ENCODE results near the gene LGALS4. TPM values are rescaled to one million over a fixed set of nuclear protein-coding genes. Genes with fewer than 3 reads are reported as not detected.
"Not testable (repeated sequence)": the region's sequence is repeated elsewhere in the genome, so short reads cannot be mapped to it uniquely, and the experiment has no call there.

Gene LGALS4
- total RNA-seq, 2 experiments from 2014 or later = 1.0 to 1.1 TPM

DNA sequence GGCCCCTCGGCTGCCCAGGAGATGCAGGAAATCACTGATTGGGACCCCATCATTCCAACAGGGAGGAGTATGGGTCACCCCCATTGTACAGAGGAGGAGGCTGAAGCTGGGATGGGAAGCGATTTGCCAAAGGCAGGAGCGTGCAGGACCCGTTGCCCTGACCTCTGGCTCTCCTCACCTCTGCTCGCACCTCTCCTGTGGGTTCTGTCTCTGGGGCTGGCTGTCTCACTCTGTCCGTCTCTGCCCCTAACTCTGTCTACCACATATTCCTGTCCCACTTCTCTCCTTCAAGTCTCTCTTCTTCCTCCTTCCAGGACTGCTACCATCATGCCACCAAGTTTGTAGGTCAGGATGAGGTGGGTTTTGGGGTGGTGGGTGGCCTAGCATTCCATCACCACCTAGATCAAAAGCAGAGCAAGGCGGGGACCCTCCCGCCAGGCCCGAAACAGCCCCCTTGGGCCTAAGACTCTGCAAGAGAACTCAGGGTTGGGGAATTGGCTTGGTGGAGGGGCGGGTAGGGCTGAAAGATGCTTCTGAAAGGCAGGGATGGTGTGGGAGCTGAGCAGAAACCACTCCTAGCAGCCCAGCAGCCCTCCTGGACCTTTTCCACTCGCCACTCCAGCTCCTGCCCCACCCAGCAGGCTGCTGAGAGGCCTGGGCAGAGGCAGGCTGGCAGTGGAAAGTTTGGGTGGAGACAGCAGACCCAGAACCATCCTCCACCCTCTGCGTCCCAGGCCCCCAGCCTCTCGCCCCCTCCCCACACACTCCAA, 38.4 kb downstream of the LGALS4 start:
- intact Hi-C loops (cut with micrococcal nuclease; ENCODE audit: unreplicated experiment) = no loop called here
- H4K20me1 ChIP-seq (ENCODE audit: insufficient read depth, low read length) = no peaks in the 10 kb centered on the region
- H3K9me3 ChIP-seq (ENCODE audit: low read length) = no peaks in the 10 kb centered on the region
- H3K4me1 ChIP-seq (ENCODE audit: insufficient read depth, low read length, poor library complexity, severe bottlenecking) = no peaks in the 10 kb centered on the region
- POLR2A ChIA-PET = interaction anchor here (0.6 kb wide), 1 partner anchor 12 kb away, joined by 3 read pairs; no protein-coding TSS in a partner anchor
- no peaks in the 10 kb centered on the region for H3K79me2 ChIP-seq (ENCODE audit: insufficient read depth, low read depth, low read length)
- no peak overlapping the region for H2AFZ ChIP-seq (ENCODE audit: low read length)
- no peak overlapping the region for H3K4me2 ChIP-seq (ENCODE audit: low read length)
- DNase-seq (ENCODE audit: low spot score) = no peak
- no TSS peak for BruUV-seq (replicated peaks)
- no peak for TF ChIP-seq EZH2phosphoT487 (IDR thresholded peaks at IDR 0.05; ENCODE audit: borderline replicate concordance, low read depth, low read length)
- TF ChIP-seq, protein P1, sequence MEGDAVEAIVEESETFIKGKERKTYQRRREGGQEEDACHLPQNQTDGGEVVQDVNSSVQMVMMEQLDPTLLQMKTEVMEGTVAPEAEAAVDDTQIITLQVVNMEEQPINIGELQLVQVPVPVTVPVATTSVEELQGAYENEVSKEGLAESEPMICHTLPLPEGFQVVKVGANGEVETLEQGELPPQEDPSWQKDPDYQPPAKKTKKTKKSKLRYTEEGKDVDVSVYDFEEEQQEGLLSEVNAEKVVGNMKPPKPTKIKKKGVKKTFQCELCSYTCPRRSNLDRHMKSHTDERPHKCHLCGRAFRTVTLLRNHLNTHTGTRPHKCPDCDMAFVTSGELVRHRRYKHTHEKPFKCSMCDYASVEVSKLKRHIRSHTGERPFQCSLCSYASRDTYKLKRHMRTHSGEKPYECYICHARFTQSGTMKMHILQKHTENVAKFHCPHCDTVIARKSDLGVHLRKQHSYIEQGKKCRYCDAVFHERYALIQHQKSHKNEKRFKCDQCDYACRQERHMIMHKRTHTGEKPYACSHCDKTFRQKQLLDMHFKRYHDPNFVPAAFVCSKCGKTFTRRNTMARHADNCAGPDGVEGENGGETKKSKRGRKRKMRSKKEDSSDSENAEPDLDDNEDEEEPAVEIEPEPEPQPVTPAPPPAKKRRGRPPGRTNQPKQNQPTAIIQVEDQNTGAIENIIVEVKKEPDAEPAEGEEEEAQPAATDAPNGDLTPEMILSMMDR (conservative IDR thresholded peaks at IDR 0.05; ENCODE audit: low read length) = no peak
- no peaks in the 10 kb centered on the region for H3K9me2 ChIP-seq (ENCODE audit: insufficient read depth, low read length)
- H3K4me3 ChIP-seq (ENCODE audit: low read depth, low read length, poor library complexity, severe bottlenecking) = no peak overlapping the region
- CTCF ChIA-PET (ENCODE audit: unreplicated experiment) = no interaction called here
- H3K36me3 ChIP-seq (ENCODE audit: insufficient read depth, low read length) = no peaks in the 10 kb centered on the region
- H3K27ac ChIP-seq (ENCODE audit: low read depth, low read length, poor library complexity, severe bottlenecking) = no peak overlapping the region

DNA sequence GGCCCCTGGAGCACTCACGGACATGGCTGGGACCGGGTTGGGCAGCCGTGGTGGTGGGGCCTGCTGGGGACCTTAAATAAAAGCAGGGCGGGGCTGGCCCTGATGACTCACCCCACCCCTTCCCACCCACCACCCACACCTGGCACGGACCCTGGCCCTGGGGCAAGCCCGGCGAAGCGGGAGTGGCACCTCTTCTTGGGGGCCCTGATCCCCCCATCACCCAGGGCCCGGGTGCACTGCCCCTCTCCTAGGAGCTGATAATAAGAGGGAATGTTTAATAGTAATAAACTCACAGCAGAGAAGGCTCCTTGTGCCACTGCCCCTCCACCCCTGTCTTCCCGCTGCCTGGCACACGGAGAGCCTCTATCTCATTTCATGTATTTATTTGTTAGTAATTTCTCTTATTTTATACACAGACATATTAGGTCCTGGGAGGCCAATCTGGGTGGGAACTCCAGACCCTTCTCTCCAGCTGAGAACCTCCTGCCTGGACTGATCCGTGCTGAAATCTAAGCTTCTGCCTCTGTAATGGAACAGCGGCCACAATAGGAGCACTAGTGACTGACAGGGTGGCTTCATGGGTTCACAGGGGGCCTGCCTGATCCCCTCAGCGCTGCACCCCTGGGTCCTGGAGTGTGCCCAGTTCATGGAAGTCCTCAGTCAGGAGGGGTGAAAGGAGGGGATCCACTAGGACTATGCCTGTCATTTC, 39.1 kb downstream of the LGALS4 start, which contains the start of gene LGALS7:
TSS of gene LGALS7 (minus strand) at position 49 of the 709 bp plus-strand sequence. CDS start at position 24, 25 bp downstream.
- Histone ChIP-seq H3K9me3 (ENCODE audit: low read length) (no peaks in the 10 kb centered on the region), H3K79me2 (ENCODE audit: insufficient read depth, low read depth, low read length) (no peaks in the 10 kb centered on the region), H3K4me2 (ENCODE audit: low read length) (no peak within 1 kb of the TSS), H2AFZ (ENCODE audit: low read length) (no peak within 1 kb of the TSS), H3K36me3 (ENCODE audit: insufficient read depth, low read length) (no peaks in the 10 kb centered on the region), H3K27ac (ENCODE audit: low read depth, low read length, poor library complexity, severe bottlenecking) (no peak within 1 kb of the TSS), H4K20me1 (ENCODE audit: insufficient read depth, low read length) (no peaks in the 10 kb centered on the region), H3K9me2 (ENCODE audit: insufficient read depth, low read length) (no peaks in the 10 kb centered on the region), H3K4me3 (ENCODE audit: low read depth, low read length, poor library complexity, severe bottlenecking) (no peak within 1 kb of the TSS), H3K4me1 (ENCODE audit: insufficient read depth, low read length, poor library complexity, severe bottlenecking) (no peaks in the 10 kb centered on the region)
- no TSS peak for BruUV-seq (replicated peaks)
- intact Hi-C loops (cut with micrococcal nuclease; ENCODE audit: unreplicated experiment) = no loop called here
- ChIA-PET CTCF (ENCODE audit: unreplicated experiment) (no interaction called here), POLR2A (no interaction called here)
- no peak for TF ChIP-seq EZH2phosphoT487 (IDR thresholded peaks at IDR 0.05; ENCODE audit: borderline replicate concordance, low read depth, low read length)
- TF ChIP-seq, protein P1 (conservative IDR thresholded peaks at IDR 0.05; ENCODE audit: low read length) = no peak
- DNase-seq (ENCODE audit: low spot score) = no peak

DNA sequence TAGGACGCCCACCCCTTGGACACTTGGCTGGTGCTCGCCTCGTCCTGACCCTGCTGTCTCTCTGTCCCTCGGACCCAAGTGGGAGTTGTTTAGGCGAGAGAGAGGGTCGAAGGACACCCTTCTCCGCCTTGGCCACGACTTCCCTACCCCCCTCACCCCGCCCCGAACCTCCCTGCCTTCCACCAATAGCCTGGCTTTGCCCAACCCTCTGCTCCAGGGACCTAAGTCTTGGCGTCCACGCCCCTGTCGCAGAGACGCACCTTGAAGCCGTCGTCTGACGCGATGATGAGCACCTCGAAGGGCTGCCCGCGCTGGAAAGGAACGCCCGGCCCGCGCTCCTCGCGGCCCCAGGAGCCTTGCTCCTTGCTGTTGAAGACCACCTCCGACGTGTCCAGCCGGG, 41.2 kb downstream of the LGALS4 start:
- H3K79me2 ChIP-seq (ENCODE audit: insufficient read depth, low read depth, low read length); H3K36me3 ChIP-seq (ENCODE audit: insufficient read depth, low read length); H3K4me1 ChIP-seq (ENCODE audit: insufficient read depth, low read length, poor library complexity, severe bottlenecking); H3K9me2 ChIP-seq (ENCODE audit: insufficient read depth, low read length); intact Hi-C loops (cut with micrococcal nuclease; ENCODE audit: unreplicated experiment); BruUV-seq (replicated peaks); H3K27ac ChIP-seq (ENCODE audit: low read depth, low read length, poor library complexity, severe bottlenecking); H2AFZ ChIP-seq (ENCODE audit: low read length); POLR2A ChIA-PET; H3K9me3 ChIP-seq (ENCODE audit: low read length); DNase-seq (ENCODE audit: low spot score); CTCF ChIA-PET (ENCODE audit: unreplicated experiment); H3K4me3 ChIP-seq (ENCODE audit: low read depth, low read length, poor library complexity, severe bottlenecking); H3K4me2 ChIP-seq (ENCODE audit: low read length); H4K20me1 ChIP-seq (ENCODE audit: insufficient read depth, low read length): not testable (repeated sequence)

DNA sequence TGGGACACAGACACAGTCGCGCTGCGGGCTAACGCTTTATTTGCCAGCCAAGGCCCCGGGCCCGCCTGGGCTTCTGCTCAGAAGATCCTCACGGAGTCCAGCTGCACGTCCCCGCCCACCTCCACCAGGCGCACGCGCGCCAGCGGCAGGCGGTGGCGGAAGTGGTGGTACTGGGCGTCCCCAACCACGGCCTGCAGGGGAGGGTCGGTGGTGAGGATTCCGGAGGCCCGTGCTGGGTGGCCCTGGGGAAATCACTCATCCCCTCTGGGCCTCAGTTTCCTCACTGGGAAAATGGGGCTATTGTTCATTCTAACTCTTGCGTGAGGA, 41.8 kb downstream of the LGALS4 start:
- H3K4me1 ChIP-seq (ENCODE audit: insufficient read depth, low read length, poor library complexity, severe bottlenecking); H3K4me3 ChIP-seq (ENCODE audit: low read depth, low read length, poor library complexity, severe bottlenecking); POLR2A ChIA-PET; H4K20me1 ChIP-seq (ENCODE audit: insufficient read depth, low read length); DNase-seq (ENCODE audit: low spot score); H3K79me2 ChIP-seq (ENCODE audit: insufficient read depth, low read depth, low read length); H3K9me3 ChIP-seq (ENCODE audit: low read length); H3K4me2 ChIP-seq (ENCODE audit: low read length); H3K27ac ChIP-seq (ENCODE audit: low read depth, low read length, poor library complexity, severe bottlenecking); H3K9me2 ChIP-seq (ENCODE audit: insufficient read depth, low read length); intact Hi-C loops (cut with micrococcal nuclease; ENCODE audit: unreplicated experiment); H2AFZ ChIP-seq (ENCODE audit: low read length); CTCF ChIA-PET (ENCODE audit: unreplicated experiment); BruUV-seq (replicated peaks); H3K36me3 ChIP-seq (ENCODE audit: insufficient read depth, low read length): not testable (repeated sequence)
